Neural cell (in vitro differentiated cells): ENCODE results near the gene OSTC. TPM values are rescaled to one million over a fixed set of nuclear protein-coding genes. Genes with fewer than 3 reads are reported as not detected.

ENCODE experiments used
- H2AFZ ChIP-seq: fragments of 200-600, 300-800 bp; sonication (generic), shearing (Covaris generic); 2 replicates; pipeline ENCODE4 v1.6.0; 2014; ENCODE audit warnings: low read depth, mild to moderate bottlenecking, antibody characterized with exemption, low read length, moderate library complexity
- H3F3A ChIP-seq: fragments of 200-600 bp; shearing (Covaris generic); 2 replicates; pipeline ENCODE4 v1.6.1; 2016; ENCODE audit warnings: mild to moderate bottlenecking, moderate library complexity, mixed read lengths, antibody characterized with exemption, low read length; ENCODE audit not compliant: insufficient read depth, poor library complexity, severe bottlenecking
- H3K27ac ChIP-seq: fragments of 200-600, 300-800 bp; sonication (generic), shearing (Covaris generic); 2 replicates; pipeline ENCODE4 v1.5.1; 2014; ENCODE audit warnings: mild to moderate bottlenecking, low read length, moderate library complexity
- H3K27me3 ChIP-seq: fragments of 300-800, 200-600 bp; sonication (generic), shearing (Covaris generic); 2 replicates; pipeline ENCODE4 v1.6.0; 2014; ENCODE audit warnings: mild to moderate bottlenecking, low read depth, low read length, moderate library complexity; ENCODE audit not compliant: insufficient read depth
- H3K36me3 ChIP-seq: fragments of 300-800, 200-600 bp; sonication (generic), shearing (Covaris generic); 2 replicates; pipeline ENCODE4 v1.5.1; 2014; ENCODE audit warnings: mild to moderate bottlenecking, antibody characterized with exemption, low read length, moderate library complexity; ENCODE audit not compliant: insufficient read depth
- H3K4me2 ChIP-seq: fragments of 300-800, 200-600 bp; sonication (generic), shearing (Covaris generic); 2 replicates; pipeline ENCODE4 v1.6.0; 2014; ENCODE audit warnings: mild to moderate bottlenecking, low read length
- H3K4me3 ChIP-seq: fragments of 300-800, 200-600 bp; sonication (generic), shearing (Covaris generic); 2 replicates; pipeline ENCODE4 v1.5.1; 2014; ENCODE audit warnings: mild to moderate bottlenecking, low read length, moderate library complexity
- H3K79me2 ChIP-seq: fragments of 200-600 bp; shearing (Covaris generic); replicated peaks from 2 replicates; pipeline ENCODE4 v1.6.0; 2014; ENCODE audit warnings: mild to moderate bottlenecking, low read length, moderate library complexity; ENCODE audit not compliant: insufficient read depth
- H3K9ac ChIP-seq: fragments of 300-800, 200-600 bp; sonication (generic), shearing (Covaris generic); 2 replicates; pipeline ENCODE4 v1.6.1; 2016; ENCODE audit warnings: mild to moderate bottlenecking, low read length, mixed read lengths
- H3K9me2 ChIP-seq: fragments of 200-600 bp; shearing (Covaris generic); 2 replicates; pipeline ENCODE4 v1.6.1; 2016; ENCODE audit warnings: mild to moderate bottlenecking, low read length, mixed read lengths; ENCODE audit not compliant: insufficient read depth
- H3K9me3 ChIP-seq: fragments of 200-600, 300-800 bp; sonication (generic), shearing (Covaris generic); 2 replicates; pipeline ENCODE4 v1.6.1; 2016; ENCODE audit warnings: mild to moderate bottlenecking, mixed run types, low read length, moderate library complexity, mixed read lengths
- H4K20me1 ChIP-seq: fragments of 200-600 bp; shearing (Covaris generic); 2 replicates; pipeline ENCODE4 v1.6.1; 2016; ENCODE audit warnings: mild to moderate bottlenecking, mixed run types; ENCODE audit not compliant: insufficient read depth
- EP300 ChIP-seq: fragments of 450-650 bp; conservative IDR thresholded peaks from 2 replicates; pipeline ENCODE4 v1.6.1; 2014; ENCODE audit warnings: antibody characterized with exemption, mild to moderate bottlenecking, moderate library complexity; ENCODE audit not compliant: poor library complexity, severe bottlenecking
- EZH2 ChIP-seq: fragments of 200-600, 300-800 bp; shearing (Covaris generic), sonication (generic); IDR thresholded peaks from 2 replicates; pipeline ENCODE4 v1.6.1; 2014; ENCODE audit warnings: antibody characterized with exemption, low read length, borderline replicate concordance, mild to moderate bottlenecking; ENCODE audit not compliant: insufficient read depth, poor library complexity, severe bottlenecking
- MXI1 ChIP-seq: fragments of 450-650 bp; conservative IDR thresholded peaks from 2 replicates; pipeline ENCODE4 v1.6.1; 2014; ENCODE audit warnings: antibody characterized with exemption, mild to moderate bottlenecking; ENCODE audit not compliant: poor library complexity, severe bottlenecking
- POLR2AphosphoS5 ChIP-seq: IDR thresholded peaks from 2 replicates; pipeline ENCODE4 v1.6.1; 2012
- RAD21 ChIP-seq: fragments of 450-650 bp; conservative IDR thresholded peaks from 2 replicates; pipeline ENCODE4 v1.6.1; 2014; ENCODE audit warnings: antibody characterized with exemption, mild to moderate bottlenecking, moderate library complexity
- SMC3 ChIP-seq: fragments of 450-650 bp; conservative IDR thresholded peaks from 2 replicates; pipeline ENCODE4 v1.6.1; 2014; ENCODE audit warnings: antibody characterized with exemption, mild to moderate bottlenecking, moderate library complexity; ENCODE audit not compliant: poor library complexity
- TAF1 ChIP-seq: IDR thresholded peaks from 2 replicates; pipeline ENCODE4 v1.6.1; 2012; ENCODE audit warnings: low read depth
- polyA plus RNA-seq: library from polyadenylated mRNA; depleted of rRNA; stranded (reverse); fragments of >200 nt; gene quantifications from 2 replicates; pipeline ENCODE4 v1.2.3, GENCODE V29; 2014
- TF ChIP-seq, protein P1 (sequence below): IDR thresholded peaks from 2 replicates; pipeline ENCODE4 v1.6.1; 2012; ENCODE audit warnings: borderline replicate concordance
- TF ChIP-seq, protein P2 (sequence below): fragments of 450-650 bp; IDR thresholded peaks from 2 replicates; pipeline ENCODE4 v1.5.1; 2014; ENCODE audit warnings: antibody characterized with exemption, mild to moderate bottlenecking, moderate library complexity; ENCODE audit not compliant: poor library complexity, severe bottlenecking

Gene OSTC
- polyA plus RNA-seq, 1 donor from 2014 or later: 128 TPM

DNA sequence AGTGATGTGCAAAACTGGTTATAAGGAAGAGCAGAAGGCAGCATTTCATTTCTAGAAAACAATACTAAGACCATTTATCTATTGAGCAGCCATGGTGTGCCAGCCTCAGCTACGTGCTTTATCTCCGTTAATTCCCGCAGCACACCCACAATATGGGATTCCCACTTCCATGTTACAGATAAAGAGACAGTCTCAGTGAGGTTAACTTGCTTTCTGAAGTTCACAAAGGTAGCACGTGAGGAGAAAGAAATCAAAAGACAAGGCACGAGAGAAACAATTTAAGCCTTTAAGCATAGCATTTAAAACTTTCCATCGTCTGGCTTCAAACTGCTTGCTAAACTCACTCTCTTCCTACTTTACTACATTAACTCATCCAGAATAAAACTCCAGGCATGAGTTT, 38.0 kb upstream of the OSTC start:
- no peaks in the 10 kb centered on the region for H3K9me2 ChIP-seq
- H3K4me3 ChIP-seq: no peak overlapping the region
- no peak overlapping the region for H3K4me2 ChIP-seq
- H3F3A ChIP-seq: no peaks in the 10 kb centered on the region
- TF ChIP-seq TAF1: no peak
- TF ChIP-seq EP300: no peak
- no peak for TF ChIP-seq SMC3
- no peak for TF ChIP-seq EZH2
- TF ChIP-seq, protein P1, sequence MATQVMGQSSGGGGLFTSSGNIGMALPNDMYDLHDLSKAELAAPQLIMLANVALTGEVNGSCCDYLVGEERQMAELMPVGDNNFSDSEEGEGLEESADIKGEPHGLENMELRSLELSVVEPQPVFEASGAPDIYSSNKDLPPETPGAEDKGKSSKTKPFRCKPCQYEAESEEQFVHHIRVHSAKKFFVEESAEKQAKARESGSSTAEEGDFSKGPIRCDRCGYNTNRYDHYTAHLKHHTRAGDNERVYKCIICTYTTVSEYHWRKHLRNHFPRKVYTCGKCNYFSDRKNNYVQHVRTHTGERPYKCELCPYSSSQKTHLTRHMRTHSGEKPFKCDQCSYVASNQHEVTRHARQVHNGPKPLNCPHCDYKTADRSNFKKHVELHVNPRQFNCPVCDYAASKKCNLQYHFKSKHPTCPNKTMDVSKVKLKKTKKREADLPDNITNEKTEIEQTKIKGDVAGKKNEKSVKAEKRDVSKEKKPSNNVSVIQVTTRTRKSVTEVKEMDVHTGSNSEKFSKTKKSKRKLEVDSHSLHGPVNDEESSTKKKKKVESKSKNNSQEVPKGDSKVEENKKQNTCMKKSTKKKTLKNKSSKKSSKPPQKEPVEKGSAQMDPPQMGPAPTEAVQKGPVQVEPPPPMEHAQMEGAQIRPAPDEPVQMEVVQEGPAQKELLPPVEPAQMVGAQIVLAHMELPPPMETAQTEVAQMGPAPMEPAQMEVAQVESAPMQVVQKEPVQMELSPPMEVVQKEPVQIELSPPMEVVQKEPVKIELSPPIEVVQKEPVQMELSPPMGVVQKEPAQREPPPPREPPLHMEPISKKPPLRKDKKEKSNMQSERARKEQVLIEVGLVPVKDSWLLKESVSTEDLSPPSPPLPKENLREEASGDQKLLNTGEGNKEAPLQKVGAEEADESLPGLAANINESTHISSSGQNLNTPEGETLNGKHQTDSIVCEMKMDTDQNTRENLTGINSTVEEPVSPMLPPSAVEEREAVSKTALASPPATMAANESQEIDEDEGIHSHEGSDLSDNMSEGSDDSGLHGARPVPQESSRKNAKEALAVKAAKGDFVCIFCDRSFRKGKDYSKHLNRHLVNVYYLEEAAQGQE: no peak
- TF ChIP-seq, protein P2, sequence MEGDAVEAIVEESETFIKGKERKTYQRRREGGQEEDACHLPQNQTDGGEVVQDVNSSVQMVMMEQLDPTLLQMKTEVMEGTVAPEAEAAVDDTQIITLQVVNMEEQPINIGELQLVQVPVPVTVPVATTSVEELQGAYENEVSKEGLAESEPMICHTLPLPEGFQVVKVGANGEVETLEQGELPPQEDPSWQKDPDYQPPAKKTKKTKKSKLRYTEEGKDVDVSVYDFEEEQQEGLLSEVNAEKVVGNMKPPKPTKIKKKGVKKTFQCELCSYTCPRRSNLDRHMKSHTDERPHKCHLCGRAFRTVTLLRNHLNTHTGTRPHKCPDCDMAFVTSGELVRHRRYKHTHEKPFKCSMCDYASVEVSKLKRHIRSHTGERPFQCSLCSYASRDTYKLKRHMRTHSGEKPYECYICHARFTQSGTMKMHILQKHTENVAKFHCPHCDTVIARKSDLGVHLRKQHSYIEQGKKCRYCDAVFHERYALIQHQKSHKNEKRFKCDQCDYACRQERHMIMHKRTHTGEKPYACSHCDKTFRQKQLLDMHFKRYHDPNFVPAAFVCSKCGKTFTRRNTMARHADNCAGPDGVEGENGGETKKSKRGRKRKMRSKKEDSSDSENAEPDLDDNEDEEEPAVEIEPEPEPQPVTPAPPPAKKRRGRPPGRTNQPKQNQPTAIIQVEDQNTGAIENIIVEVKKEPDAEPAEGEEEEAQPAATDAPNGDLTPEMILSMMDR: no peak
- no peak for TF ChIP-seq RAD21
- TF ChIP-seq POLR2AphosphoS5: no peak
- TF ChIP-seq MXI1: no peak
- H4K20me1 ChIP-seq: no peaks in the 10 kb centered on the region
- no peaks in the 10 kb centered on the region for H3K9me3 ChIP-seq
- no peak overlapping the region for H3K27ac ChIP-seq
- no peaks in the 10 kb centered on the region for H3K79me2 ChIP-seq
- no peaks in the 10 kb centered on the region for H3K27me3 ChIP-seq
- H3K9ac ChIP-seq: no peak overlapping the region
- no peaks in the 10 kb centered on the region for H3K36me3 ChIP-seq
- H2AFZ ChIP-seq: no peak overlapping the region

DNA sequence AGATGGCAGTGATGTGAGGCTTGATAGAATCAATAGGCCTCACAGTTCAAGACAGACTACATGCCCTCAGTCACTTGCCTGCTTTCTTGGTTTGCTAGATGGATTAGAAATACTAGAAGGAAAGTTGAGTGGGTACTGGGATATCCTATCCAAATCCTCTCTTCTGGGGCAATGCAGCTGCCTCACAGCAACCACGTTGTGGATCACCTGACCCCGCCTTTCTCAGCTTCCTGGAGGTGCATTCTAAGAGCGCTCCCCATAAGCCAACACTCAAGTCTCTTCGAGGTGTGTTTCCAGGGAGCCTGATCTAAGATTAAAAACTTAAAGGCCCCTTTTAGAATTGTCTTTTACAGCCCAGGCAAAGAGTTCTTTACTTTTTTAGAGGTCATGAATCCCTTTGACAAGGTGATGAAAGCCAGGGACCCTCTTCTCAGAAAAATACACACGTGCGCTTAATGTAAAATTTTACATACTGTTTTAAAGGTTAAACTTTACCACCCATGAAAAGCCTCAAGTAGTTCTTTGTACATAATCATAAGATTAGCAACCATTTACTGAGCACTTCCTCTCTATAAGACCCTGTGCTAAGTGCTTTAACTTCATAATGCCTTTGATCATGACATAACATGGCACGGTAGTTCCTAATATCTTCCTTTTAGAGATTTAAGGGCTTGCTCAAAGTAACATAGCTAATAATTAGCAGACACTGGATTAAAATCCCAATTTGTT, 30.9 kb upstream of the OSTC start:
- H2AFZ ChIP-seq: peak overlapping the region; percentile 42
- H3K27ac ChIP-seq: peak overlapping the region; percentile 48
- peak overlapping the region; percentile 72 for H3K4me3 ChIP-seq
- H3K9me3 ChIP-seq: no peaks in the 10 kb centered on the region
- peak overlapping the region; percentile 29 for H3K9ac ChIP-seq
- TF ChIP-seq, protein P2: no peak
- TF ChIP-seq EZH2: no peak
- no peak for TF ChIP-seq SMC3
- no peak for TF ChIP-seq TAF1
- no peak for TF ChIP-seq EP300
- TF ChIP-seq RAD21: no peak
- TF ChIP-seq, protein P1: no peak
- TF ChIP-seq MXI1: no peak
- no peak for TF ChIP-seq POLR2AphosphoS5
- H3K27me3 ChIP-seq: no peaks in the 10 kb centered on the region
- peaks cover 13% of the 10 kb centered on the region for H3K79me2 ChIP-seq
- H3K4me2 ChIP-seq: peak overlapping the region; percentile 57
- no peaks in the 10 kb centered on the region for H3K36me3 ChIP-seq
- no peaks in the 10 kb centered on the region for H4K20me1 ChIP-seq
- no peaks in the 10 kb centered on the region for H3F3A ChIP-seq
- no peaks in the 10 kb centered on the region for H3K9me2 ChIP-seq
